Transverse colon (tissue), 4 donors: ENCODE results near the gene ABLIM2. TPM values are rescaled to one million over a fixed set of nuclear protein-coding genes. Genes with fewer than 3 reads are reported as not detected.

Experiments
- DNase-seq: peaks from one replicate; pipeline ENCODE4 v3.0.0-alpha.2; 2019
- H3K27ac ChIP-seq, 4 donors: fragments of 200-600 bp; sonication (generic); 2 replicates each; pipeline ENCODE4 v1.5.1; 2016 to 2018; ENCODE audit warnings: inconsistent platforms in 4 of 4
- H3K27me3 ChIP-seq: fragments of 200-600 bp; sonication (generic); 2 replicates; pipeline ENCODE4 v1.5.1; 2017; ENCODE audit warnings: inconsistent platforms
- H3K36me3 ChIP-seq, 4 donors: fragments of 200-600 bp; sonication (generic); 2 replicates each; pipeline ENCODE4 v1.5.1; 2017 to 2019; ENCODE audit warnings: inconsistent platforms in 4 of 4
- H3K4me1 ChIP-seq, 4 donors: fragments of 200-600 bp; sonication (generic); 2 replicates each; pipeline ENCODE4 v1.5.1; 2017 to 2020; ENCODE audit warnings: inconsistent platforms in 4 of 4
- H3K4me3 ChIP-seq, 4 donors: fragments of 200-600 bp; sonication (generic); 1 replicate in 1 of 4; 2 replicates in 3 of 4; pipeline versions ENCODE4 v1.5.1 to v1.6.1; 2017 to 2019; ENCODE audit warnings: inconsistent platforms in 4 of 4
- H3K9me3 ChIP-seq, 2 donors: fragments of 200-600 bp; sonication (generic); 2 replicates each; pipeline ENCODE4 v1.5.1; 2017 to 2019; ENCODE audit warnings: inconsistent platforms in 2 of 2
- EP300 ChIP-seq: sonication (generic); formaldehyde crosslinking; IDR thresholded peaks from one replicate; pipeline ENCODE4 v1.6.1; 2017; ENCODE audit warnings: antibody characterized with exemption, low read depth
- POLR2A ChIP-seq: fragments of 450-650 bp; IDR thresholded peaks from one replicate; pipeline ENCODE4 v1.6.1; 2016; ENCODE audit warnings: antibody characterized with exemption, mild to moderate bottlenecking, moderate library complexity
- POLR2AphosphoS5 ChIP-seq, 3 donors: sonication (generic); formaldehyde crosslinking; IDR thresholded peaks; one replicate each; pipeline ENCODE4 v1.6.1; 2016; ENCODE audit warnings: antibody characterized with exemption in 3 of 3
- WGBS, 2 donors: methylation state at CpG; one replicate each; pipeline ENCODE4 v1.1.5; 2018; ENCODE audit warnings: low coverage in 1 of 2; 5-methylcytosine and 5-hydroxymethylcytosine counted together
- in situ Hi-C, 4 donors: fragments of 200-750 bp; cut with MboI; loops; one replicate each; pipeline versions ENCODE4 v1.15.0 to v1.15.1; 2017; ENCODE audit warnings: low sequenced_read_pairs in 3 of 4, low pct_ligation_motif_present in 1 of 4, low pct_unique_long_range_greater_than_20kb in 1 of 4
- intact Hi-C: fragments of 100-400 bp; cut with DNase I; formaldehyde crosslinking; loops from one replicate; pipeline ENCODE4 v1.15.1; 2023; ENCODE audit warnings: low total_unique reads
- total RNA-seq, 4 donors: library from RNA; depleted of rRNA; stranded (reverse); fragments of >200 nt; gene quantifications; one replicate each; pipeline ENCODE4 v1.1.0, GENCODE V29; 2016
- TF ChIP-seq, protein P1 (sequence below), 5 experiments: fragments of 200-600 bp in 3 of 5; fragments of 450-650 bp in 2 of 5; sonication (generic) in 3 of 5; IDR thresholded peaks; 1 replicate in 2 of 5; 2 replicates in 3 of 5; pipeline ENCODE4 v1.5.1; 2016 to 2017; ENCODE audit warnings: antibody characterized with exemption in 5 of 5, inconsistent platforms in 3 of 5, mild to moderate bottlenecking in 2 of 5, moderate library complexity in 1 of 5

Gene ABLIM2
- total RNA-seq, 4 donors from 2014 or later: 3.2 to 58.4 (median 14.2) TPM

- no peaks in the 10 kb centered on the region for H3K36me3 ChIP-seq
- no peaks in the 10 kb centered on the region for H3K27me3 ChIP-seq
- H3K9me3 ChIP-seq: no peaks in the 10 kb centered on the region
- intact Hi-C loops (no loop called here), in situ Hi-C loops (no loop called here)
- no peak overlapping the region for H3K4me3 ChIP-seq
- no peak for DNase-seq
- WGBS, 2 donors: 95 to 96% methylated on average over 4 to 7 of the region's 7 CpGs
- no peak overlapping the region for H3K27ac ChIP-seq
- peaks cover 20 to 62% (median 52%) of the 10 kb centered on the region in 4 donors for H3K4me1 ChIP-seq
- TF ChIP-seq POLR2AphosphoS5 (IDR thresholded peaks at IDR 0.05) (no peak), POLR2A (no peak), EP300 (no peak)
- TF ChIP-seq, protein P1, sequence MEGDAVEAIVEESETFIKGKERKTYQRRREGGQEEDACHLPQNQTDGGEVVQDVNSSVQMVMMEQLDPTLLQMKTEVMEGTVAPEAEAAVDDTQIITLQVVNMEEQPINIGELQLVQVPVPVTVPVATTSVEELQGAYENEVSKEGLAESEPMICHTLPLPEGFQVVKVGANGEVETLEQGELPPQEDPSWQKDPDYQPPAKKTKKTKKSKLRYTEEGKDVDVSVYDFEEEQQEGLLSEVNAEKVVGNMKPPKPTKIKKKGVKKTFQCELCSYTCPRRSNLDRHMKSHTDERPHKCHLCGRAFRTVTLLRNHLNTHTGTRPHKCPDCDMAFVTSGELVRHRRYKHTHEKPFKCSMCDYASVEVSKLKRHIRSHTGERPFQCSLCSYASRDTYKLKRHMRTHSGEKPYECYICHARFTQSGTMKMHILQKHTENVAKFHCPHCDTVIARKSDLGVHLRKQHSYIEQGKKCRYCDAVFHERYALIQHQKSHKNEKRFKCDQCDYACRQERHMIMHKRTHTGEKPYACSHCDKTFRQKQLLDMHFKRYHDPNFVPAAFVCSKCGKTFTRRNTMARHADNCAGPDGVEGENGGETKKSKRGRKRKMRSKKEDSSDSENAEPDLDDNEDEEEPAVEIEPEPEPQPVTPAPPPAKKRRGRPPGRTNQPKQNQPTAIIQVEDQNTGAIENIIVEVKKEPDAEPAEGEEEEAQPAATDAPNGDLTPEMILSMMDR (IDR thresholded peaks at IDR 0.05): no peak
Measured at GRCh38 chr4:7976025-7976424, 182.6 kb downstream of the ABLIM2 start.

DNA sequence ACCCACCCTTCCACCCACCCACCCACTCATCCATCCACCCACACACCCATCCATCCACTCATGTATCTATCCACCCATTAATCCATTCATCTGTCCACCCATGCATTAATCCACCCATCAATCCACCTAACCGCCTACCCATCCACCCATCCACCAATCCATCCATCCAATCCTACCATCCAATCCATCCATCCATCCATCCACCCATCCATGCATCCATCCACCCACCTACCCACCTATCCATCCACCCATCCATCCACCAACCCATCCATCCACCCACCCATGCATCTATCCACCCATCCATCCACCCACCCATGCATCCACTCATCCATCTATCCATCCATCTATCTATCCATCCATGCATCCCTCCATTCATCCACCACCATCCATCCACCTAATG, 184.2 kb downstream of the ABLIM2 start:
- 100% methylated on average over 1 of the region's 1 CpG for WGBS, 2 donors

DNA sequence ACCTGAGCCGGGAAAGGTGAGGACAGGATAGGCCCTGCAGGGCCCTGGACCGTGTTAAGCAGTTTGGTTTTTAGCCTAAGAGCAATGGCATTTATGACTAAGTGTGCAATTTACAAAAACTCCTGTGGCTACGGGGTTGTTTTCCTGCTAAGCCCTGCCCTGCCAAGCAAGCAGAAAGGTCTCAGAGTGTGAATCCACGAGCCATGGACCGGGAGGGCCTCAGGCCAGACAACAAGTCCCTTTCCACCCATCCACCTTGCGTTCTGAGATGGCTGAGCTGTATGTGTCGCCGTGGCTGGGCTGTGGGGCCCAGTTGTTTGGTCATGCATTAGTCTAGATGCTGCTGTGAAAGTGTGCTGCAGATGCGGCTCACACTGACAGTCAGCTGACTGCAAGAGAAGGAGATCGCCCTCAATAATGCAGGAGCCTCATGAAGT, 185.1 kb downstream of the ABLIM2 start:
- no peaks in the 10 kb centered on the region for H3K27me3 ChIP-seq
- TF ChIP-seq EP300: no peak
- in situ Hi-C loops (no loop called here), intact Hi-C loops (no loop called here)
- H3K27ac ChIP-seq: peak overlapping the region; percentile 79 to 90 (median 84)
- no peaks in the 10 kb centered on the region for H3K9me3 ChIP-seq
- no peak for DNase-seq
- no peak overlapping the region for H3K4me3 ChIP-seq
- peaks cover 34 to 68% (median 60%) of the 10 kb centered on the region in 4 donors for H3K4me1 ChIP-seq
- 20 to 36% methylated on average over 4 to 10 of the region's 10 CpGs for WGBS, 2 donors
- no peaks in the 10 kb centered on the region for H3K36me3 ChIP-seq

More for the DNA sequence above, 184.2 kb downstream of the ABLIM2 start:
- Histone ChIP-seq H3K4me3 (no peak overlapping the region), H3K36me3 (no peaks in the 10 kb centered on the region), H3K4me1 (peaks cover 36 to 68% (median 61%) of the 10 kb centered on the region in 4 donors), H3K27ac (no peak overlapping the region), H3K27me3 (no peaks in the 10 kb centered on the region), H3K9me3 (no peaks in the 10 kb centered on the region)
- TF ChIP-seq POLR2A: no peak
- TF ChIP-seq POLR2AphosphoS5 (IDR thresholded peaks at IDR 0.05): no peak
- TF ChIP-seq, protein P1 (IDR thresholded peaks at IDR 0.05): no peak
- TF ChIP-seq EP300: no peak
- intact Hi-C loops (no loop called here), in situ Hi-C loops (no loop called here)
- no peak for DNase-seq

DNA sequence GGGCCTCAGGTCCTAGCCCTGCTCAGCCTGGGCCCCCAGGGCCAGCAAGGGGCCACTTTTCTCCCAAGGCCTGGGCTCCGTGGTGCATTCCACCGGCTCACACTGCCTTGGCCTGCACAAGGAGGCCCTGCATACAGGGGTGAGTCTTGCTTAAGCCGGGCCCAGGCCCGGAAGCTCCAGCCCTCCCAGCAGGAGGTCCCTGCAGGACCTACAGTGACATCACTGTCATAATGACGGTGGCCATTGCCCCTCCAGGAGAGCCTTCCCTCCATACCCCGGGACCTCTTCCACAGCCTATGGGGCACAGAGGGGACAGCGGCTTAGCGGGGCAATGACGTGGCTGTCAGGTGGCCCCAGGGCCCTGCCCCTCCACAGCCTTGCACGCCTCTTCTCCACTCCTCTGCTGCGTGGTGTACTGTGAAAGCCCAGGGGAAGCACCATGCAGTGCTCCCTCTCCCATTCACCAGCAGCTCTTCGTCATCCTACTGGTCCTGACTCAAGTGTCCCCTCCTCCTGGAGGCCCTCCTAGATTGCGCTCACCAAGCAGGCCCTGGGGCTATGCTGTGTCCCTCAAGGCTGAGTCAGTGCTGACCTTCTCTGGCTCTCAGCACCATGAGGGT, 186.6 kb downstream of the ABLIM2 start:
- in situ Hi-C loops: no loop called here
- Histone ChIP-seq H3K9me3 (no peaks in the 10 kb centered on the region), H3K4me1 (peaks cover 39 to 66% (median 57%) of the 10 kb centered on the region in 4 donors), H3K4me3 (peak overlapping the region in 2 of 4 donors; percentile 16 to 32), H3K27ac (peak overlapping the region; percentile 79 to 90 (median 84)), H3K27me3 (no peaks in the 10 kb centered on the region), H3K36me3 (no peaks in the 10 kb centered on the region)
- intact Hi-C loops: no loop called here
- 57% methylated on average over 9 of the region's 13 CpGs; no CpG with 5 or more reads in 1 of the 2 donors for WGBS, 2 donors
- DNase-seq: no peak
- TF ChIP-seq EP300: no peak
- no peak for TF ChIP-seq POLR2A
- no peak for TF ChIP-seq POLR2AphosphoS5 (IDR thresholded peaks at IDR 0.05)
- TF ChIP-seq, protein P1 (IDR thresholded peaks at IDR 0.05): no peak
